Liver (tissue), 9 donors: ENCODE measurements around the gene MPPE1. TPM values are rescaled to one million over a fixed set of nuclear protein-coding genes. Genes with fewer than 3 reads are reported as not detected.

Experiments
- DNase-seq: peaks from one replicate; pipeline ENCODE4 v3.0.0-alpha.2; 2017; ENCODE audit warnings: low spot score
- H3K27ac ChIP-seq, 2 donors: one replicate each; pipeline ENCODE4 v1.7.0; 2013; ENCODE audit warnings: inconsistent platforms in 2 of 2, low read length in 2 of 2, control low read depth in 1 of 2, low read depth in 1 of 2, mild to moderate bottlenecking in 1 of 2
- H3K27me3 ChIP-seq, 4 donors: one replicate each; pipeline versions ENCODE4 v1.6.1 to v1.7.0; 2013; ENCODE audit warnings: low read length in 3 of 4, inconsistent platforms in 1 of 4, mild to moderate bottlenecking in 1 of 4, moderate library complexity in 1 of 4; ENCODE audit not compliant: control insufficient read depth in 4 of 4, insufficient read depth in 4 of 4
- H3K36me3 ChIP-seq, 4 donors: one replicate each; pipeline versions ENCODE4 v1.6.1 to v1.7.0; 2013; ENCODE audit warnings: low read length in 3 of 4, mild to moderate bottlenecking in 3 of 4, low read depth in 1 of 4, moderate library complexity in 1 of 4; ENCODE audit not compliant: control insufficient read depth in 4 of 4, insufficient read depth in 3 of 4
- H3K4me1 ChIP-seq, 4 donors: one replicate each; pipeline versions ENCODE4 v1.6.1 to v1.7.0; 2013; ENCODE audit warnings: low read length in 3 of 4, mild to moderate bottlenecking in 3 of 4, moderate library complexity in 1 of 4; ENCODE audit not compliant: control insufficient read depth in 4 of 4, insufficient read depth in 4 of 4
- H3K4me3 ChIP-seq, 3 donors: one replicate each; pipeline versions ENCODE4 v1.6.1 to v1.7.0; 2013; ENCODE audit warnings: low read length in 3 of 3, control low read depth in 1 of 3, low read depth in 1 of 3, mild to moderate bottlenecking in 1 of 3
- H3K9ac ChIP-seq, 2 donors: one replicate each; pipeline ENCODE4 v1.7.0; 2013; ENCODE audit warnings: low read length in 2 of 2, mild to moderate bottlenecking in 2 of 2, moderate library complexity in 2 of 2, control low read depth in 1 of 2, low read depth in 1 of 2
- H3K9me3 ChIP-seq, 4 donors: one replicate each; pipeline versions ENCODE4 v1.6.1 to v1.7.0; 2013; ENCODE audit warnings: low read length in 3 of 4; ENCODE audit not compliant: control insufficient read depth in 4 of 4
- CTCF ChIP-seq: fragments of 150-350 bp; IDR thresholded peaks from 2 replicates; pipeline ENCODE4 v1.5.1; 2017; ENCODE audit warnings: improper control_type of control experiment, low read depth, low read length; ENCODE audit not compliant: missing input control
- EGR1 ChIP-seq, 2 donors: IDR thresholded peaks; 2 replicates each; pipeline ENCODE4 v1.6.1; 2016 to 2018; ENCODE audit warnings: antibody characterized with exemption in 2 of 2, low read depth in 2 of 2
- FOXA1 ChIP-seq: IDR thresholded peaks from 2 replicates; pipeline ENCODE4 v1.6.1; 2016; ENCODE audit warnings: antibody characterized with exemption
- GABPA ChIP-seq, 2 donors: IDR thresholded peaks in 1 of 2; conservative IDR thresholded peaks in 1 of 2; 2 replicates each; pipeline ENCODE4 v1.6.1; 2016; ENCODE audit warnings: antibody characterized with exemption in 2 of 2, mild to moderate bottlenecking in 1 of 2, moderate library complexity in 1 of 2
- HNF4A ChIP-seq, 2 donors: conservative IDR thresholded peaks; 2 replicates each; pipeline ENCODE4 v1.6.1; 2016; ENCODE audit warnings: antibody characterized with exemption in 2 of 2, mild to moderate bottlenecking in 2 of 2
- HNF4G ChIP-seq: IDR thresholded peaks from 2 replicates; pipeline ENCODE4 v1.6.1; 2016; ENCODE audit warnings: antibody characterized with exemption
- JUND ChIP-seq, 2 donors: IDR thresholded peaks; 2 replicates each; pipeline ENCODE4 v1.6.1; 2016; ENCODE audit warnings: antibody characterized with exemption in 2 of 2
- NR2F2 ChIP-seq: IDR thresholded peaks from 2 replicates; pipeline ENCODE4 v1.6.1; 2016; ENCODE audit warnings: antibody characterized with exemption
- RAD21 ChIP-seq, 2 donors: IDR thresholded peaks; 2 replicates each; pipeline ENCODE4 v1.6.1; 2016; ENCODE audit warnings: antibody characterized with exemption in 2 of 2, mild to moderate bottlenecking in 2 of 2
- RXRA ChIP-seq, 2 donors: IDR thresholded peaks; 2 replicates each; pipeline ENCODE4 v1.6.1; 2017 to 2018; ENCODE audit warnings: antibody characterized with exemption in 2 of 2, mild to moderate bottlenecking in 1 of 2
- SP1 ChIP-seq: IDR thresholded peaks from 2 replicates; pipeline ENCODE4 v1.6.1; 2018; ENCODE audit warnings: antibody characterized with exemption, mild to moderate bottlenecking
- TAF1 ChIP-seq: conservative IDR thresholded peaks from 2 replicates; pipeline ENCODE4 v1.6.1; 2016; ENCODE audit warnings: antibody characterized with exemption, mild to moderate bottlenecking
- YY1 ChIP-seq: IDR thresholded peaks from 2 replicates; pipeline ENCODE4 v1.6.1; 2016; ENCODE audit warnings: antibody characterized with exemption, mild to moderate bottlenecking
- WGBS: extraction: QIAGEN DNeasy Blood & Tissue Kit; methylation state at CpG from one replicate; pipeline ENCODE4 v1.1.7; 2013; 5-methylcytosine and 5-hydroxymethylcytosine counted together
- polyA plus RNA-seq, 2 donors: library from polyadenylated mRNA; stranded (reverse) in 1 of 2; unstranded in 1 of 2; fragments of 200-250 nt in 1 of 2; fragments of >200 nt in 1 of 2; fragmentation: Nextera tagmentation in 1 of 2; extraction: Ambion mirVana in 1 of 2; gene quantifications; one replicate each; pipeline versions ENCODE4 v1.2.1 to v1.2.3, GENCODE V29; 2013 to 2015
- total RNA-seq, 2 donors: library from RNA; depleted of rRNA; stranded (reverse); fragments of >200 nt; gene quantifications; one replicate each; pipeline ENCODE4 v1.2.3, GENCODE V29; 2014
- TF ChIP-seq, protein P1 (sequence below): IDR thresholded peaks from 2 replicates; pipeline ENCODE4 v1.6.1; 2016; ENCODE audit warnings: antibody characterized with exemption
- TF ChIP-seq, protein P2 (sequence below): IDR thresholded peaks from 2 replicates; pipeline ENCODE4 v1.6.1; 2016; ENCODE audit warnings: antibody characterized with exemption
- TF ChIP-seq, protein P3 (sequence below): IDR thresholded peaks from 2 replicates; pipeline ENCODE4 v1.6.1; 2016; ENCODE audit warnings: antibody characterized with exemption, mild to moderate bottlenecking
- TF ChIP-seq, protein P4 (sequence below): IDR thresholded peaks from 2 replicates; pipeline ENCODE4 v1.6.1; 2016; ENCODE audit warnings: antibody characterized with exemption
- donor health status: healthy.
- donor health status: healthy.
- donor health status: healthy.
- donor health status: healthy.
- donor health status: healthy.

Gene MPPE1
- total and polyA plus RNA-seq, 4 donors, result 9.8 to 31.6 (median 26.1) TPM

DNA sequence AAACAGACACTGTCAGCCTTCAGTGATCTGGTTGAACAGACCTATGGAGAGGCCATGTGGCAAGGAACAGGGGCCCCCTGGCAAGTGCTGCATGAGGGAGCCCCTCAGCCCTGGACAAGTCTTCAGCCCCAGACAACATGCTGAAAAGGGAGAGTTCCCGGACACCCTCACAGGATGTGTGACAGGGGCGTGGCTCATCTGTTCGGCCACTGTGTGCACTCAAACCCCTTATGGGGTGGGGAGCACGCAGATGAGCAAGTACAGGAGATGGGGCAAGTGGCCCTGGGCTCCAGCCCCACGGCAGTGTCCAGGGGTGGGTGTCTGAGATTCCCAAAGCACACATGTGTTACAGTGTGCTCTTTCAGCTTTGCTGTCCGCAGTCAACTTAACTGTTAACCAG is 35.4 kb upstream of the MPPE1 start:
- H3K9me3 ChIP-seq, result no peaks in the 10 kb centered on the region
- 83% methylated on average over 6 of the region's 6 CpGs for WGBS
- DNase-seq, result no peak
- H3K36me3 ChIP-seq, result no peaks in the 10 kb centered on the region
- H3K9ac ChIP-seq, result no peak overlapping the region
- peaks cover 3 to 10% (median 7%) of the 10 kb centered on the region in 4 donors for H3K4me1 ChIP-seq
- no peak overlapping the region for H3K27ac ChIP-seq
- H3K4me3 ChIP-seq, result no peak overlapping the region
- H3K27me3 ChIP-seq, result no peaks in the 10 kb centered on the region
- TF ChIP-seq, protein P1, sequence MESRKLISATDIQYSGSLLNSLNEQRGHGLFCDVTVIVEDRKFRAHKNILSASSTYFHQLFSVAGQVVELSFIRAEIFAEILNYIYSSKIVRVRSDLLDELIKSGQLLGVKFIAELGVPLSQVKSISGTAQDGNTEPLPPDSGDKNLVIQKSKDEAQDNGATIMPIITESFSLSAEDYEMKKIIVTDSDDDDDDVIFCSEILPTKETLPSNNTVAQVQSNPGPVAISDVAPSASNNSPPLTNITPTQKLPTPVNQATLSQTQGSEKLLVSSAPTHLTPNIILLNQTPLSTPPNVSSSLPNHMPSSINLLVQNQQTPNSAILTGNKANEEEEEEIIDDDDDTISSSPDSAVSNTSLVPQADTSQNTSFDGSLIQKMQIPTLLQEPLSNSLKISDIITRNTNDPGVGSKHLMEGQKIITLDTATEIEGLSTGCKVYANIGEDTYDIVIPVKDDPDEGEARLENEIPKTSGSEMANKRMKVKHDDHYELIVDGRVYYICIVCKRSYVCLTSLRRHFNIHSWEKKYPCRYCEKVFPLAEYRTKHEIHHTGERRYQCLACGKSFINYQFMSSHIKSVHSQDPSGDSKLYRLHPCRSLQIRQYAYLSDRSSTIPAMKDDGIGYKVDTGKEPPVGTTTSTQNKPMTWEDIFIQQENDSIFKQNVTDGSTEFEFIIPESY, result no peak
- TF ChIP-seq, protein P2, sequence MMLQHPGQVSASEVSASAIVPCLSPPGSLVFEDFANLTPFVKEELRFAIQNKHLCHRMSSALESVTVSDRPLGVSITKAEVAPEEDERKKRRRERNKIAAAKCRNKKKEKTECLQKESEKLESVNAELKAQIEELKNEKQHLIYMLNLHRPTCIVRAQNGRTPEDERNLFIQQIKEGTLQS, result no peak
- TF ChIP-seq CTCF (no peak), RXRA (IDR thresholded peaks at IDR 0.05) (no peak), RAD21 (IDR thresholded peaks at IDR 0.05) (no peak), NR2F2 (no peak), TAF1 (no peak), HNF4A (conservative IDR thresholded peaks at IDR 0.05) (no peak), HNF4G (no peak), SP1 (no peak), GABPA (IDR thresholded peaks at IDR 0.05 in 1 of 2, conservative IDR thresholded peaks at IDR 0.05 in 1 of 2) (no peak), EGR1 (IDR thresholded peaks at IDR 0.05; ENCODE audit: low read depth in 2 of 2) (no peak)
- TF ChIP-seq, protein P3, sequence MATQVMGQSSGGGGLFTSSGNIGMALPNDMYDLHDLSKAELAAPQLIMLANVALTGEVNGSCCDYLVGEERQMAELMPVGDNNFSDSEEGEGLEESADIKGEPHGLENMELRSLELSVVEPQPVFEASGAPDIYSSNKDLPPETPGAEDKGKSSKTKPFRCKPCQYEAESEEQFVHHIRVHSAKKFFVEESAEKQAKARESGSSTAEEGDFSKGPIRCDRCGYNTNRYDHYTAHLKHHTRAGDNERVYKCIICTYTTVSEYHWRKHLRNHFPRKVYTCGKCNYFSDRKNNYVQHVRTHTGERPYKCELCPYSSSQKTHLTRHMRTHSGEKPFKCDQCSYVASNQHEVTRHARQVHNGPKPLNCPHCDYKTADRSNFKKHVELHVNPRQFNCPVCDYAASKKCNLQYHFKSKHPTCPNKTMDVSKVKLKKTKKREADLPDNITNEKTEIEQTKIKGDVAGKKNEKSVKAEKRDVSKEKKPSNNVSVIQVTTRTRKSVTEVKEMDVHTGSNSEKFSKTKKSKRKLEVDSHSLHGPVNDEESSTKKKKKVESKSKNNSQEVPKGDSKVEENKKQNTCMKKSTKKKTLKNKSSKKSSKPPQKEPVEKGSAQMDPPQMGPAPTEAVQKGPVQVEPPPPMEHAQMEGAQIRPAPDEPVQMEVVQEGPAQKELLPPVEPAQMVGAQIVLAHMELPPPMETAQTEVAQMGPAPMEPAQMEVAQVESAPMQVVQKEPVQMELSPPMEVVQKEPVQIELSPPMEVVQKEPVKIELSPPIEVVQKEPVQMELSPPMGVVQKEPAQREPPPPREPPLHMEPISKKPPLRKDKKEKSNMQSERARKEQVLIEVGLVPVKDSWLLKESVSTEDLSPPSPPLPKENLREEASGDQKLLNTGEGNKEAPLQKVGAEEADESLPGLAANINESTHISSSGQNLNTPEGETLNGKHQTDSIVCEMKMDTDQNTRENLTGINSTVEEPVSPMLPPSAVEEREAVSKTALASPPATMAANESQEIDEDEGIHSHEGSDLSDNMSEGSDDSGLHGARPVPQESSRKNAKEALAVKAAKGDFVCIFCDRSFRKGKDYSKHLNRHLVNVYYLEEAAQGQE, result no peak
- TF ChIP-seq, protein P4, sequence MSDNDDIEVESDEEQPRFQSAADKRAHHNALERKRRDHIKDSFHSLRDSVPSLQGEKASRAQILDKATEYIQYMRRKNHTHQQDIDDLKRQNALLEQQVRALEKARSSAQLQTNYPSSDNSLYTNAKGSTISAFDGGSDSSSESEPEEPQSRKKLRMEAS, result no peak

- no peak overlapping the region for H3K4me3 ChIP-seq
- no peaks in the 10 kb centered on the region for H3K9me3 ChIP-seq
- no peak for DNase-seq
- no peaks in the 10 kb centered on the region for H3K27me3 ChIP-seq
- 93% methylated on average over 2 of the region's 2 CpGs for WGBS
- H3K27ac ChIP-seq, result no peak overlapping the region
- no peaks in the 10 kb centered on the region for H3K36me3 ChIP-seq
- no peak overlapping the region for H3K9ac ChIP-seq
- H3K4me1 ChIP-seq, result peaks cover 0 to 3% (median under 1%) of the 10 kb centered on the region in 4 donors
- no peak for TF ChIP-seq JUND (IDR thresholded peaks at IDR 0.05)
- no peak for TF ChIP-seq RAD21 (IDR thresholded peaks at IDR 0.05)
- TF ChIP-seq, protein P3, result no peak
- TF ChIP-seq NR2F2, result no peak
- TF ChIP-seq SP1, result no peak
- TF ChIP-seq CTCF, result no peak
- no peak for TF ChIP-seq TAF1
- no peak for TF ChIP-seq GABPA (IDR thresholded peaks at IDR 0.05 in 1 of 2, conservative IDR thresholded peaks at IDR 0.05 in 1 of 2)
- TF ChIP-seq HNF4G, result no peak
- TF ChIP-seq EGR1 (IDR thresholded peaks at IDR 0.05; ENCODE audit: low read depth in 2 of 2), result no peak
- TF ChIP-seq, protein P4, result no peak
- TF ChIP-seq HNF4A (conservative IDR thresholded peaks at IDR 0.05), result no peak
- TF ChIP-seq RXRA (IDR thresholded peaks at IDR 0.05), result no peak
- TF ChIP-seq FOXA1, result no peak
- no peak for TF ChIP-seq YY1
Measured at GRCh38 chr18:11940956-11941355, 32.8 kb upstream of the MPPE1 start.
